ENCODE results near the gene SMARCA2. TPM values are rescaled to one million over a fixed set of nuclear protein-coding genes. Genes with fewer than 3 reads are reported as not detected.

SMARCA2 gene
- 81.2 to 96.2 TPM (median 93.6 TPM) in 3 replicates for total RNA-seq

DNA sequence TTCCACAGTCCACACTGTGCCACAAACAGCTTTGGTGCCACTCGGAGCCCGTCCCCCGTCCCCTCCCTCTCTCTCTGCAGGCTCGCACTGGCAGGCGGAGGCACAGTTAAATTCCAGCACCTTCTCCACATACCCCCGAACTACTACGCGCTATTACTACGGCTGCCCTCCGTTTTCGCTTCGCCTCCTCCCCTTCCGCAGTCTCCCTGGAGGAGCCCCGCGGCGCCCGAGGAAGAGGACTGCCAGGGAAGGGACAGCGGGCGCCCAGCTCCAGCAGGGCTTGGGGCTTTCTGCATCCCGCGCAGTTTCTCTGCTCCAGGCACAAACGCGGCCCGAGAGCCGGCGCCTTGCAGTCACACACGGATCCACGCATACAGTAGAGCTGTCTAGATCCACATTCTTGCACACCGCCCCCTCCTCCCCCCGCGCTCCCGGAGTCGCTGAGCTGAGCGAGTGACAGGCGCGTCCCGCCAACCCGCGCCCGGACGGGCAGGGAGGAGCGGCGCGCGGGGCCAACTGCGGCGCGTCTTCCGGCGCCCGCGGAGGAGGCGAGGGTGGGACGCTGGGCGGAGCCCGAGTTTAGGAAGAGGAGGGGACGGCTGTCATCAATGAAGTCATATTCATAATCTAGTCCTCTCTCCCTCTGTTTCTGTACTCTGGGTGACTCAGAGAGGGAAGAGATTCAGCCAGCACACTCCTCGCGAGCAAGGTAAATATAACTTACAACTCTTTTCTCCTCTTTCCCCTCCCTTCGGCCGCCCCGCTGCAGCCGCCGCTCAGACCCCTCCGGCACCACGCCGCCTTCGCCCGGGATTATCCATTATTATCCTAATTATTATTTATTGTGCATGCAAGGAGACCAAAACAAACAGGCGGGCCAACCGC lies at the start of gene SMARCA2:
TSS of gene SMARCA2 (plus strand) at position 652 of the 885 bp plus-strand sequence. CDS start 13,676 bp downstream, outside the sequence.
- H3K4me3 Mint-ChIP-seq, result peak within 1 kb of the TSS; percentile 92
- peaks cover 31% of the 10 kb centered on the region for H3K4me1 Mint-ChIP-seq
- H3K27ac Mint-ChIP-seq, result peak within 1 kb of the TSS; percentile 99
- TF ChIP-seq, protein P1, sequence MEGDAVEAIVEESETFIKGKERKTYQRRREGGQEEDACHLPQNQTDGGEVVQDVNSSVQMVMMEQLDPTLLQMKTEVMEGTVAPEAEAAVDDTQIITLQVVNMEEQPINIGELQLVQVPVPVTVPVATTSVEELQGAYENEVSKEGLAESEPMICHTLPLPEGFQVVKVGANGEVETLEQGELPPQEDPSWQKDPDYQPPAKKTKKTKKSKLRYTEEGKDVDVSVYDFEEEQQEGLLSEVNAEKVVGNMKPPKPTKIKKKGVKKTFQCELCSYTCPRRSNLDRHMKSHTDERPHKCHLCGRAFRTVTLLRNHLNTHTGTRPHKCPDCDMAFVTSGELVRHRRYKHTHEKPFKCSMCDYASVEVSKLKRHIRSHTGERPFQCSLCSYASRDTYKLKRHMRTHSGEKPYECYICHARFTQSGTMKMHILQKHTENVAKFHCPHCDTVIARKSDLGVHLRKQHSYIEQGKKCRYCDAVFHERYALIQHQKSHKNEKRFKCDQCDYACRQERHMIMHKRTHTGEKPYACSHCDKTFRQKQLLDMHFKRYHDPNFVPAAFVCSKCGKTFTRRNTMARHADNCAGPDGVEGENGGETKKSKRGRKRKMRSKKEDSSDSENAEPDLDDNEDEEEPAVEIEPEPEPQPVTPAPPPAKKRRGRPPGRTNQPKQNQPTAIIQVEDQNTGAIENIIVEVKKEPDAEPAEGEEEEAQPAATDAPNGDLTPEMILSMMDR (IDR thresholded peaks at IDR 0.05; ENCODE audit: unreplicated experiment), result no peak
- DNase-seq (ENCODE audit: low spot score in 2 of 2, unreplicated experiment in 2 of 2), result peak; percentile 95
- H3K27me3 Mint-ChIP-seq (ENCODE audit: low read depth), result peaks cover 1% of the 10 kb centered on the region
- H3K36me3 Mint-ChIP-seq, result no peaks in the 10 kb centered on the region
- H3K9me3 Mint-ChIP-seq, result no peaks in the 10 kb centered on the region

DNA sequence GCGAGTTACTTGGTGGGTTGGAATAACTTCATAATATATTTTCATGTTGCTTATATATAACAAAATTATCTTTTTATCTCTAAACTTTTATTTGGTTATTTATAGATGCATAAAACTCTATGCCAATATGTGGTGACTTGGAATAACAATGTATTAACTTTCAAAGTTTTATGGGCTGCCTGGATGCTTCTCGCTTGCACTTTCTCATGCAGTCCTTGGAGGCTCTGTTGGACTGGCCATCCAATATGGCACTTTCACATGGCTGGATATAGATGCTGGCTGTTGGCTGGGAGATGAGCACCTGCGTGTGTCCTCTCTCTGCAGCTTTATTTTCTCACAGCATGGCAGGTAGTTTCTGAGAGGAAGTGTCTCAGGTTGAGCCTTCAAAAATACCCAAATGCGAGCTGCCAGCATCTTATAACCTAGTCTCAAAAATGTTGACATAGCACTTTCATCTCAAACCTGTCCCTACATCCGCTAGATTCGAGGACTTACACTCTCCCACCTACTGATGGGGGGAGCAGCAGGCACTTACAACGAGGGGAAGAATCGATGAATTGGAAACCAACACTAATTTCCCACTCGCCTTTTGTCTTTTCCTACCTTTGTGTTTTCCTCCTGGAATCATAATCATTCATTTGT lies 48.3 kb upstream of the SMARCA2 start:
- Mint-ChIP-seq H3K27ac (no peak overlapping the region), H3K4me1 (peaks cover 10% of the 10 kb centered on the region), H3K9me3 (peaks cover 10% of the 10 kb centered on the region), H3K27me3 (ENCODE audit: low read depth) (peaks cover 5% of the 10 kb centered on the region), H3K36me3 (peaks cover 3% of the 10 kb centered on the region), H3K4me3 (no peak overlapping the region)
- no peak for DNase-seq (ENCODE audit: low spot score in 2 of 2, unreplicated experiment in 2 of 2)
- TF ChIP-seq, protein P1 (IDR thresholded peaks at IDR 0.05; ENCODE audit: unreplicated experiment), result no peak

DNA sequence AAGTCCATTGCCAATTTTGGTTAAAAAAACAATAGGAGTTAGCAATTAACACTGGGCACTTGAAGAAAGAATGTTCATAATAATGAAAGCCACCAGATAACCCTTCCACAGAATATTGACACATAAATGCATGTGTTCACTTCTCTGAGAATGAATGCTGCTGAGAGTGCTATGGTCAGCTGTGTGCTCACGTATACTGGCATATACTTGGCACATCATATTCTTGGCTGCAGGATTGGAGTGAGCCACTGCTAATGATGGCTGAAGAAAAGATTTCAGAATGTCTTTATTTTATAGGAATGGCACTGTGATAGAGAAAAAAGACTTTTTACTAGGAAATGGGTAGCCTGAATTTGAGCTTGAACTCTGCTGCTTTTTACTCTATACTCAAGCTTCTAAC lies 46.0 kb upstream of the SMARCA2 start:
- H3K27me3 Mint-ChIP-seq (ENCODE audit: low read depth), result peaks cover 5% of the 10 kb centered on the region
- no peak for DNase-seq (ENCODE audit: low spot score in 2 of 2, unreplicated experiment in 2 of 2)
- TF ChIP-seq, protein P1 (IDR thresholded peaks at IDR 0.05; ENCODE audit: unreplicated experiment), result no peak
- H3K27ac Mint-ChIP-seq, result no peak overlapping the region
- H3K4me3 Mint-ChIP-seq, result no peak overlapping the region
- H3K36me3 Mint-ChIP-seq, result peaks cover 8% of the 10 kb centered on the region
- H3K9me3 Mint-ChIP-seq, result peaks cover 24% of the 10 kb centered on the region
- H3K4me1 Mint-ChIP-seq, result no peaks in the 10 kb centered on the region

- Mint-ChIP-seq H3K36me3 (peaks cover 8% of the 10 kb centered on the region), H3K4me3 (no peak overlapping the region), H3K4me1 (no peaks in the 10 kb centered on the region), H3K9me3 (peaks cover 24% of the 10 kb centered on the region), H3K27me3 (ENCODE audit: low read depth) (peaks cover 5% of the 10 kb centered on the region), H3K27ac (no peak overlapping the region)
- no peak for DNase-seq (ENCODE audit: low spot score in 2 of 2, unreplicated experiment in 2 of 2)
- TF ChIP-seq, protein P1 (IDR thresholded peaks at IDR 0.05; ENCODE audit: unreplicated experiment), result no peak
Measured at GRCh38 chr9:1969898-1970297, 45.2 kb upstream of the SMARCA2 start.

DNA sequence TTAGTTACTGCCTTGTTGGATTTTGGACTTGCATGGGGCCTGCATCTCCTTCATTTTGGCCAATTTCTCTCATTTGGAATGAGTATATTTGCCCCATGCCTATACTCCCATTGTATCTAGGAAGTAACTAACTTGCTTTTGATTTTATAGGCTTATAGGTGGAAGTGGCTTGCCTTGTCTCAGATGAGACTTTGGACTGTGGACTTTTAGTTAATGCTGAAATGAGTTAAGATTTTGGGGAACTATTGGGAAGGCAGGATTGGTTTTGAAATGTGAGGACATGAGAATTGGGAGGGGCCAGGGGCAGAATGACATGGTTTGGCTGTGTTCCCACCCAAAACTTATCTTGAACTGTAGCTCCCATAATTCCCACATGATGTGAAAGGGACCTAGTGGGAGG lies 42.5 kb upstream of the SMARCA2 start:
- TF ChIP-seq, protein P1 (IDR thresholded peaks at IDR 0.05; ENCODE audit: unreplicated experiment), result no peak
- Mint-ChIP-seq H3K9me3 (peaks cover 24% of the 10 kb centered on the region), H3K27ac (no peak overlapping the region), H3K27me3 (ENCODE audit: low read depth) (no peaks in the 10 kb centered on the region), H3K4me1 (peaks cover 2% of the 10 kb centered on the region), H3K36me3 (peaks cover 8% of the 10 kb centered on the region), H3K4me3 (no peak overlapping the region)
- DNase-seq (ENCODE audit: low spot score in 2 of 2, unreplicated experiment in 2 of 2), result no peak
